ENCODE results near the gene OR2AG2.

Gene OR2AG2

GRCh38 chr11:6717426-6717825, 54.4 kb downstream of the OR2AG2 start:
- Histone ChIP-seq H3K4me1 (ENCODE audit: control insufficient read depth, insufficient read depth, low read length, poor library complexity, severe bottlenecking) (no peaks in the 10 kb centered on the region), H3K9me3 (ENCODE audit: control insufficient read depth, low read length) (peaks cover 1% of the 10 kb centered on the region), H3K27ac (ENCODE audit: low read depth, low read length, severe bottlenecking) (no peak overlapping the region), H3K4me3 (ENCODE audit: extremely low read depth, insufficient read depth, low read length, poor library complexity, severe bottlenecking) (no peak overlapping the region), H3K36me3 (ENCODE audit: control insufficient read depth, insufficient read depth, low read length) (no peaks in the 10 kb centered on the region)
- 100% methylated on average over 1 to 3 of the region's 3 CpGs for WGBS, 2 experiments (ENCODE audit: insufficient coverage in 2 of 2)

All from mesodermal cell (in vitro differentiated cells).